ENCODE data around the gene SLC4A1AP. TPM values are rescaled to one million over a fixed set of nuclear protein-coding genes. Genes with fewer than 3 reads are reported as not detected.

Gene SLC4A1AP
- total RNA-seq, 1 experiment from 2014 or later: 19.8 TPM

GRCh38 chr2:27736890-27737204 lies 73.2 kb downstream of the SLC4A1AP start:
- no peak for ATAC-seq
- H2AFZ ChIP-seq (ENCODE audit: low read depth, low read length, poor library complexity, severe bottlenecking): no peak overlapping the region
- TF ChIP-seq CBX3 (IDR thresholded peaks at IDR 0.05; ENCODE audit: low read depth) (no peak), JUND (IDR thresholded peaks at IDR 0.05) (no peak), POLR2A (IDR thresholded peaks at IDR 0.05; ENCODE audit: borderline replicate concordance, extremely low read depth, insufficient read depth, insufficient read length) (no peak), POLR2AphosphoS5 (IDR thresholded peaks at IDR 0.05; ENCODE audit: low read depth, low read length) (no peak), REST (IDR thresholded peaks at IDR 0.05; ENCODE audit: low read depth) (no peak), EZH2phosphoT487 (IDR thresholded peaks at IDR 0.05; ENCODE audit: borderline replicate concordance) (no peak), FOSL1 (IDR thresholded peaks at IDR 0.05; ENCODE audit: low read depth) (no peak)
- no peaks in the 10 kb centered on the region for H3K27me3 ChIP-seq (ENCODE audit: insufficient read depth, low read length)
- no peaks in the 10 kb centered on the region for H3K9me3 ChIP-seq (ENCODE audit: control insufficient read depth in 1 of 2, insufficient read depth in 1 of 2, low read depth in 1 of 2, low read length in 2 of 2)
- H3K79me2 ChIP-seq (ENCODE audit: insufficient read depth, low read length): no peaks in the 10 kb centered on the region
- RAD21 ChIA-PET (ENCODE audit: low non-redundant PET in 1 of 2, low total read pairs in 2 of 2, uncharacterized antibody in 2 of 2, unreplicated experiment in 2 of 2): interaction anchor here in 1 of 2 experiments (0.5 kb wide), 1 partner anchor 14 kb away, joined by 4 read pairs; no protein-coding TSS in a partner anchor
- no peak overlapping the region for H3K9ac ChIP-seq (ENCODE audit: low read length)
- no peak for DNase-seq (ENCODE audit: low read depth, low spot score)
- peaks cover 0 to 10% of the 10 kb centered on the region in 2 experiments; a peak in 2 of 4 replicates for H3K4me1 ChIP-seq (ENCODE audit: control insufficient read depth in 1 of 2, insufficient read depth in 2 of 2, low read length in 2 of 2)
- no peak overlapping the region for H3K27ac ChIP-seq (ENCODE audit: low read depth, low read length)
- H3K4me2 ChIP-seq (ENCODE audit: low read length): no peak overlapping the region
- CTCF ChIA-PET: interaction anchor here (1.2 kb wide), 1 partner anchor 14 kb away, joined by 4 read pairs; no protein-coding TSS in a partner anchor
- POLR2A ChIA-PET: interaction anchor here (1.2 kb wide), 1 partner anchor 16 kb away, joined by 3 read pairs; no protein-coding TSS in a partner anchor
- no peaks in the 10 kb centered on the region for H3K9me2 ChIP-seq (ENCODE audit: insufficient read depth)
- H3K36me3 ChIP-seq (ENCODE audit: control insufficient read depth in 1 of 2, insufficient read depth in 2 of 2, low read length in 2 of 2): no peaks in the 10 kb centered on the region
- H3K4me3 ChIP-seq (replicated peaks in 1 of 2; ENCODE audit: low read depth in 1 of 2, low read length in 2 of 2): no peak overlapping the region
- BruUV-seq (replicated peaks): no TSS peak
- no peaks in the 10 kb centered on the region for H4K20me1 ChIP-seq (ENCODE audit: insufficient read depth)
- intact Hi-C loops (cut with micrococcal nuclease): no loop called here

Data from HCT116 (cell line).